Measurements from ENCODE around the gene HHAT.

HHAT gene

DNA sequence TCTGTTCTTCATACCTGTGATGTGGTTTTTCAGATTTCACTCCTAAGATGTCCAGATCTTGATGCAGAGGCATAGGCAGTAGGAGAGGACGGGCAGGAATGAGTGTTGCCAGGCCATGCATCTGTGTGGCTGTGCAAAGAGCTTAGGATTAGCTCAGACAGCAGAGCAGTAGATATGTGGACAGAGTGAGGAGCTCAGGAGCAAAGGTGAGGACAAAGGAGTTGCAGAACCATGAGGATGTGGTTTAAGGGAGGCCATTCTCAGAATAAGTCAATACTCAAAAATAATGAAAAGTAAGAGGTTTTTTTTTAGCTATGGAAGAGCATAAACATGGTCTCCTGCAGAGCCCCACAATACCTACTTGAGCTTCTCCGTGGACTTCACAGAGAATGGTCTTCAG is 158.3 kb downstream of the HHAT start:
- no peak for DNase-seq (ENCODE audit: low read depth)

DNA sequence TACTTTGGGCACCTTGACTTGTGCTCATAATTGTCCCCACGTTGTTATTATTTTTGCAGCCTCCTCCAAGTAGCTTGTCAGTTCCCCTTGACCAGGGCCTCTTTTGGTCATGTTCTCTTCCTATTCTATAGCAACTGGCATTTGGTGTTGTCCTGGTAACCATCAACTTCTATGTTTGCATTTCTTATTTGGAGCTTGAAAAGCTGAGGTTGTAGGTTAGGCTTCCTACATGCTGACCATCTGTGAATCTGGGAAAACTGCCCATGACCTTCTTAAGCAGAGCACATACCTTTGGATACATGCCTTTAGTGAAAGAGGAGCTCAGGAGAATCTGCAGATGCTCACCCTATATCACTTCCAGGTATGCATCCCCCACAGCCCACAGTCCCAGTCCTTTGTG is 160.8 kb downstream of the HHAT start:
- DNase-seq (ENCODE audit: low read depth) = no peak

DNA sequence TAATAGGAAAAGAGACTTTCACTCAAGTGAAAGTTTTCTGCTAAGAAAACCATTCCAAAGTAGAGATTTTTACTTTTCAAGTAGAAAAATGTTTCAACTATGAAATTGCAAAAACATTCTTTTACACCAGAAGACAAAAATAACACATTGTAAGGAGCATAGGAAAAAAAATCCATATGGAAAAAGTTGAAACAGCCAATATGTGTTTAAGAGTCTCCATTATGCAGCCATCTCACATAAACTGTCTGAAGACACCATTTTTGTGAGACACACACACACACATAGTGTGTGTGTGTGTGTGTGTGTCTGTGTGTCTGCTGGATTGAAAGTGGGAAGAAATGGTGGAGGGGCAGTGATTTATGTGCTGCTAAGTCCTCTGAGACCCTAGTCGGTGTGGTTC is 162.1 kb downstream of the HHAT start:
- DNase-seq (ENCODE audit: low read depth) = no peak

DNA sequence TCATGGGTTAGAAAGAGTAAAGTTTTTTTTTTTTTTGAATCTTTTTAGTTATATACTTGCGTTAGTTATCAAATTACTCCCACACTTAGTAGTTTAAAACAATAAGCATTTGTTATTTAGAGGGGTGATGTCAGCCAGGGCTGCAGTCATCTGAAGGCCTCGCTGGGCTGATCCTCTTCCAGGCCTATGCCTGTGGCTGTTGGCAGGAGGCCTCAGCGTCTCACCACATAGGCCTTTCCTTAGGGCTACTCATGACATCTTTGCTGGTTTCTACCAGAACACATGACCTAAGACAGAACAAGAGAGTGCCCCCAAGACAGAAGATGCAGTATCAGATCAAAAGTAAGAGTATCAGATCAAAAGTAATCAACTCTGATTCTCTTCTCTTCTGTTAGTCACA is 167.4 kb downstream of the HHAT start:
- peak; percentile 58 for DNase-seq (ENCODE audit: low read depth)

DNA sequence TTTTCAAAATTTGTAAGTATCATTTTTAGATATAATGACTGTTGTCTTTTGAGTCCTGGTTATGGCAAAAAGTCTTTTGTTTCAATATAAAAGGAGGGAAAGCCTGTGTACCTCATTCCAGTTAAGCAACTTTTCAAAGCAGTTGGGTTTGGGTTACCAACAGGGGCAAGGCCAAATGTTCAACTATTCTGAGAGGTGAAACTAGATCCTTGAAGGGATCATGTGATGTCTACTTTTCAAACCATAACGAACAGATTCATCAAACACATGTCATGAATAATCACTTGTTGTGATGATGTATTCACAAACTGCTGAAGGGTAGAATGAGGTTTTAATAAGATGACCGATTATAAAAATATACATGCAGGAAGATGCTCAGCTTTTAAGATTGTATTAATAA is 171.3 kb downstream of the HHAT start:
- no peak for DNase-seq (ENCODE audit: low read depth)

DNA sequence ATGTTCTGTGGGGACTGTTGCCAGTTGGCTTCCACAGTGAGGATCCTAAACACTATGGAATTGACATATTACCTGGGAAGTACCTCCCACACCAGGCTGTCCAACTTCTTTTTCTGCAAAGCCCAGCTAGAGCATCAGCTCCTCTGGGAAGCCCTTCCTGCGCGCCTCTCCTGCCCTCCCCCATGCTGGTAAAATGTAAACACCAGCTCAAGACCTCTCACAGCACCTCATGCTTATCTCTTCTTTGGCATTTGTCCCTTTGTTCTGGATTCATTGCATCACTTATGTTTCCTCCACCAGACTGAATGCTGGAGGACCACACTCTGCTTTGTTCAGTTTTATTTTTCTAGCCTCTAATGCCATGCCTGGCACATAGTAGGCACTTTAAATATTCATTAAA is 172.1 kb downstream of the HHAT start:
- no peak for DNase-seq (ENCODE audit: low read depth)

DNA sequence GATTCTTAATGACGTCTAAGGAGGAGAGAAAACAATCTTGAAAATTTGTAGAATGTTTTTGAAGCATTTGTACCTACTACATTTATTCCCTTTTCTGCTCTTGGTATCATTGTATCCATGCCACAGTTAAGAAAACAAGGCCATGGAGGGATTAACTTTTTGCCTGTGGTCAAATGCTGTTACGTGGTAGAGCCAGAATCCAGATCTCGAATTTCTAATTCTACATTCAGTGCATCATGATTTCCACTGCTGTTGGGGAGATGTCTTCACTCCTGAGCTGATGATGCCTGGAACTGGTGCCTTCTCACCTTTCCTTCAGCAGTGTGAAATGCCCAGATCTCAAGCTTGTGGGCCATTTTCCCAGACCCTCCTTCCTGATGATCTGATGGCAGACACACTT is 175.6 kb downstream of the HHAT start:
- no peak for DNase-seq (ENCODE audit: low read depth)

DNA sequence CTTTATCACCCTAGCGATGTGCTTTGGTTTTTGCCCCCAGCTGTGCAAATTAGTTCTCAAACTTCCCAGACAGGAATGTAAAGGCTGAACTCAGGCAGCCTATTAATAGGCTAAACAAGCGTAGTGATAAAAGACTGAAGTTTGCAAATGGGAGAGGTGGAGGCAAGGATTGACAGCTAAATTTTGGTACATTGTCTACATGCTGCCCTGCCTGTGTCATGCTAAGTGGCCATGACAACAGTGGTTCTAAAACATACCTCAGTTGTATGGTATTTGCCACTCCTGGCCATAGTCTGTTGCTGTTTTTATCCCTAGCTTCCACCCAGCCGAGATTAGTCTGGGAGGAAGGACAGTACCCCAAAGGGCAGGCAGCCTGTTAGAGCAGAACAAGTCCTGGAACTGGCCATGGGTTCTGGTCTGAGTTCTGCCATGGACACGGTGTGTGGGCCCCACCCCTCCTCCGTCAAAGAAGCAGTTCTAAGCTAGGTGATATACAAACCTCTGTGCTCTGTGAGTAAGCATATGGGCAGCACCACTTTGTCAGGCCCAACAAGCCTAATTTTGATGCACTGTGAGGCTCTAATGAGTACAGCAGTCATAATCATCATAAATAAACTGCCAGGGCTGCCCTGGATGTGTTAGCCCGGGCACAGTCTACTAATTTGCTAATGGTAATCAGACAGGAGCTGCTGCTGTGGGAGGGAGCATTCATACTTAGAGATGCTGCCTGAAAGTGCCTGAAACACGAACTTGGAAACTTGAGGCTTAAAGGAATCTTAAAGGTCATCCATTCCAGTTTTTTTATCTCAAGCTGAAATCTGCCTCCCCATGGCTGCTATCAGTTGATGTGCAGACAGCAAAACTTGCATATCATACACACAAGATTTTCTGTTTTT is 177.1 kb downstream of the HHAT start:
- DNase-seq (ENCODE audit: low read depth) = no peak

DNA sequence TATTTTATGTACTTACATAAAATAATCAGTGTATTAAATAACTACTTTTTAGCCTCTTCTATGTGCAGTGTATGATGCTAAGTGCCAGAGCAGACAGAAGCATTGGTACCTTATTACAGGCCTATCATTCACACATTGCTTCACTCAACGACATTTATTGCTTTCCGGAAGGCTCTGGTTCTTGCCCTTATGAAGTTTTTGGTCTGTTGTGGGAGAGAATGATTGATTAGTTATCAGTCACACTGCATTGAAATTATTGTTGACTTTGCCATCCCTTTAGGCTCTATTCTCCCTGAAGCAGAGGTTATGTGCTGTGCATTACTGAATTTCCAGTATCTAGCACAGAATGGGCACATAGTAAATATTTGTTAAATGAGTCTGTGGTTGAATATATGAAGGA is 178.0 kb downstream of the HHAT start:
- DNase-seq (ENCODE audit: low read depth) = no peak

DNA sequence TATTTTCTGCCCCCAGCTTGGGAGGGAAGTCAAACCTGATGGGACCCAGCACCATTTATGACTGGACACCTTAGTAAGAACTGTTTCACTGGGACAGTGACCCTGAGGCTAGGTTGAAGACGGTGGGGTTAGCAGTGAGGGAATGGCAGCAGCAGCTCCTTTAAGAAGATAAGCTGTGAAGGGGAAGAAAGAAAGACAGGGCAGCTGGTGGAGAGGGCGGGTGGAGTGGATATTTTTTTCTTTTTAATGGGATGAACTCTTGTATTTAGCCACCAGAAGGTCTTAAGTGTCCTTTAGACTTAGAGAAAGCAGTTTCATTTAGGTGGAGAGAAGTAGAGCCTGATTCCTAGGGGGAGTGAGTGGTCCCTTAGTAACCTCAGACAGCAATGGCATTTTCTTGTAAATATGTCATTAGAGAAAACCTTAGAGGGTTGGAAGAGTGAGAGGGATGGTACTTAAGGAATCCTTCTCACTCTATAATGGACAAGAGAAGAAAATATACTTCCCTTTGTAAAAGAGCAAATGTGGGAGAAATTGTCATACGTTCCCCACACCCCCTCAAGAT is 187.5 kb downstream of the HHAT start:
- no peak for DNase-seq (ENCODE audit: low read depth)

DNA sequence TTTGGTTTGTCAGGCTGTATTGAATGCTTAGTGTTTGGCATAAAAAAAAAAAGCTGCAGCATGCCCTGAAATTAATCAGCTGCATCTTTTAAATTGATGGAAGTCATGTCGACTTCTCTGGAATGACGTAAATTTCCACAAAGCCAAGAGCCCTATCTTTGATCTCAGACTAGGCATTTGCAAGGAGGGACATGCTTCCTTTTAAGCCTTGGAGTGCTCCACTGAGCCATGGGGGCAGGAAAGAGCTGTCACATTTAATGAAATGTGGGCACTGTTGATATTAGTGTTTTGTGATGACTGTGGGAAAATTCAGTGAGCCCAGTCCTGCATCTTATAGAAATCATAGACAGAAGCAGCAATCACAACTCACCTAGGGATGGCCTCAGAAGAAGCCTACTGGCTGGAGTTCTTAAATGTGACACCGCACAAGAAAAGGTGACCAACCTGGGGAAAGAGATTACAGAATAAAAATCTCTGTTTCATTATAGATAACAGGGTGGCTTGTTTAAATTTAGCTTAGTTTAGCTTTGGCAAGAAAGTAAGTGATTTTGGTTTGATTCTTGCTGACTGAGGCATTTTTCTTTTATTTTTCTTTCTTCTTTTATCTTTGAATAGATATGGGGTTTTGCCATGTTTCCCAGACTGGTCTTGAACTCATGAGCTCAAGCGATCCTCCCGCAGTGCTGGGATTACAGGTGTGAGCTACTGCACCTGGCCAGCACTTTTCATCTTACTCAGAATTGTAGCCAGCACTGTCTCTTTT is 188.2 kb downstream of the HHAT start:
- DNase-seq (ENCODE audit: low read depth) = no peak

DNA sequence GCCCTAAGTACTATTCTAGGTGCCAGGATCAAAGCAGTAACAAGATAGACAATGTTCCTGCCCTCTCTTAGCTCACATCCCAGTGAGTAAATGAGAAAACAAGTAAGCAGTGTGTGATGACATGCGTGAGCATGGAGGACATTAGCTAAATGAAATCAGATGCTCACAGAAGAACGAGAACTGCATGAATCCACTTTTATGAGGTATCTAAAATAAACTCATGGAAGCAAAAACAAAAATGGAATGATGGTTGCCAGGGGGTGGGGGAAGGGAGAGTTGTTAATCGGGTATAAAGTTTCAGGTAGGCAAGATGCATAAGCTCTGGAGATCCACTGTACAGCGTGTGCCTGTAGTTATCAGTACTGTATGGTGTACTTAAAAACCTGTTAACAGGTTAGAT is 195.1 kb downstream of the HHAT start:
- no peak for DNase-seq (ENCODE audit: low read depth)

DNA sequence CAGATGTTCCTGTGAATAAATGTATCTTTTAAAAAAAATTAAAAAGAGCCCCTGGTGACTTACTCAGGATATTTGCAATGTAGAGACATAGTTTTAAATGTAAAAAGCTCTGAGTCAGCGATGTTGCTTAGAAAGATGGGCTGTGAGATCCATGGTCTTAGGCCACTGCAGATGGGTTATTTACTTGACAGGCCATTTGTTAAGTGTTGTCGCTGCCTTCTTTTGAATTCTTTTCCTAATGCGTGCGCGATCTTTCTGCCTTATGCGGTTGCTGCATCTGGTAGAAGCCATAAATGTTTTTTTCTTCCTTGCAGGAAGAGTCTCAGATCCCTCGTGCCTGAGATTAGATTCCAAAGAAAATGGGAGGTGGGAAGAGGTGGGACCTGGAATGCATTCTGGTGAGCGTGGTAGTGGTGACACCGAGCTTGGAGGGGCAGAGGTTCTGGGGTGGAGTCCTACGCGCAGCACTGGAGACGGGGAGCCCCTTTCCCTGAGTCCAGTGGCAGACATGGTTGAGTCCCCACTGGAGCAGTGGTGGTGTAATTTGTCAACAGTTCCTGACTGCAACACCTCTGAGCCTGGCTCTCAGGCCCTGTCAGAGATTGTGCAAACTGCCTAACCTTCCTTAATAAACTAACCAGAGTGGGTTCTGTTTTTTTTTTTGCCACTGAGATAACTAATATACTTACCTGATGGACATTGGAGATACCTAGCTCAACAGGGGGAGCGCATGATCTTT is 197.2 kb downstream of the HHAT start:
- no peak for DNase-seq (ENCODE audit: low read depth)

DNA sequence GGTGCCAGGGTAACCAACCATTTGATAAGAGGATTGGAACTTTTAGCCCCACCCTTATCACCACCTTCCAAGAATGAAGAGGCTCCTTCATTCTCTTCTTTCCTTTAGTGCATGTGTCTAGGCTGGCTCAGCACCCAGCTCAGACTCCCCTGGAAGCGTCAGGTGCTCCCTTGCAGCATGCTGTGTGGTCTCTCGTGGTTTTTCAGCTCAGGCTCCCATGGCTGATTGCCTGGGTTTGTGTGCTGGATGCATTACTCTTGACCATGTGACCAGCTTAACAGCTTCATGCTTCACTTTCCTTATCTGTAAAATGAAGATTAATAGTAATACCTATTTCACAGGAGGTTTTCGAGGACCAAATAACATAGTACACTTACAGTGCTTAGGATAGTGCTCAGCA is 198.4 kb downstream of the HHAT start:
- DNase-seq (ENCODE audit: low read depth) = no peak

DNA sequence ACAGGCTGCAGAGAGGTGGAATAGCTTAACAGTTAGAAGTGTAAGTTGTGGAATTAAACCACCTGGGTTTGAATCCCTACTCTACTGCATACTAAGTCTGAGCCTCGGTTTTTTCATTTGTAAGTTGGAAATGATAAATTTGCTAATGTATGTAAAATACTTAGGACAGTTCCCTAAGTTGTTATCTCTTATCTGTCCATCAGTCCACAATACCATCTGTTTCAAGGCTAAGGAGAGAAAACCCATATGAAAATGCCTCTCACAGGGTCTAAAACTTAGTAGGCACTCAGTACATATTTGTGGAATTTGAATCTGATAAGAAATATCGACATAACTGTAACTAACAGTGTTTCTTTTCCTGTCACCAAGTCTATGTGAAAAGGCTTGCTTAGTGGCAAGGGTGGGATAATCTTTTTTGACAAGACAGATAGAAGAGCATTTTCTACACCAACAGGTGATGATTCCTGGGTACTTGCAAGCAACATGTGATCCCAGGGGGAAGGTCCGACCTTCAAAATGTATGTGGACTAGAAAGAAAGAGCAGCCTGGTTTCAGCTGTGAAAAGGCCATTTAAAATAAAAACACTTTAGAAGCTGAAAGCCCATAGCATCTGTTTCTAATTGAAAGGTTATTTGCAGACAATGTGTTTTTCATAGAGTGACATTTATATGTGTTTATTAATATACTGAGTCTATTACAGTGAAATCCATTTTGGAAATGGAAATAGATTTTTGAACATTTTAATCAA is 202.9 kb downstream of the HHAT start:
- no peak for DNase-seq (ENCODE audit: low read depth)

DNA sequence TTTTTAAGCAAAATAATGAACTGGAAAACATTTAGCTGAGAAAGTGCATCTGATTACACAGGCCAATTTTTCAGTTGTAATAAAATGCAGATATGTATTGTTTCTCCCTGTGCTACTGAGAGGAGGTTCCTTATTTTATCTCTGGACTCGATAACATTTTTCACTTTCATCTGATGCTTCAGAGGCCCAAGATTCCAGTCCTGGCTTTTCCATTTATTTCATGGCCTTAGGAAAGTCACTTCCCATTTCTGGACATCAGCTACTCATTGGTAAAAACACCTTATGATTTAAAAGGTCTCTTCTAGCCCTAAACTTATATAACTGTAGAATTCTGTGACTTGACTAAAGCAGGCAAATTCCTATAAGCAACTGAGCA is 203.5 kb downstream of the HHAT start:
- no peak for DNase-seq (ENCODE audit: low read depth)

DNA sequence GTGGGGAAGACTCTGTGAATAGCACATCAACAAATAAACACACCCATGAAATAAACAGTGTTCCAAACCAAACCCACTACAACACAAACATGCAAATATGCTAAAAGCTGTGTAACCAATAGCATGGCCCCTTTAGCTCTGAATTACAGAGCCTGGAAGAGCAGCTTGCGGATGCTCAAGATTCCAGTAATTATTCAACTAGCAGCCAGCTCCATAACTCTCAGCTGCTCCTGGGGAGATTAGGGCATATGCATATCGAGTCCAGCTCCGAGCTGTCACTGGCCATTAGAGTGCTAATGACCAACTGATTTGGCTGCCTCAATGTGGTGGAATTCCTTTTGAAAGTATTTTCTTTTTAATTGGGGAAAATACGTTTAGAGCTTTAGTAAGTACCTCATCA is 207.1 kb downstream of the HHAT start:
- DNase-seq (ENCODE audit: low read depth) = no peak

DNA sequence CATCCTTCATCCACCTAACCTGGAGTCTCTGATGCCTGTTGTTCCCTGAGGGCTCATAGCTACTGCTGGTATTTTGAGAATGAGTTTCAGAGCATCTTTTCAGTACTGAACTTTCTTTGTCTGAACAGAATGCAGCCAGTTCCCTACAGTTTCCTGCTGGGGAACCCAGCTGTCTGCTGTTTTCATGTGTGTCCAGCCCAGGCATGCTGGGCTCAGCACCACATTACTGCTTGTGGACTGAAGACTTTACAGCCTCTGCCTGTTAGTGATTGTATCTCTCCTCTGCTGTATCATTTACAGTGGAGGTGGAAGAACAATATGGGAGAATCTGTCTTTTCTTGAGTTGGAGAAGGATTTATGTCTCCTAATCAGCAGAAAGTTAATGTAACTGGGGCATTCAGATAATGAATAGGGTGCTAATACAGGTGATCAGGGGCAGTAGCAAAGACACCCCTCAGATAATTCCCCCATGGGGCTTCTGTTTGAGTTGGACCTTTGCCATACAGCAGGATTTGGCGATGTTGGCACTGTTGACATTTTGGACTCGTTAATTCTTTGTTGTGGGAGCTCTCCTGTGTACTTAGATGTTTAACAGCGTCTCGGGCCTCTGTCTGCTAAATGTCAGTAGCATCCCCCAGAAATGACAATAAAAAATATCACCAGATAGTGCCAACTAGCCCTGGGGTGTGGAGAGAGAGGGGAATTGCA is 207.7 kb downstream of the HHAT start:
- DNase-seq (ENCODE audit: low read depth) = no peak

DNA sequence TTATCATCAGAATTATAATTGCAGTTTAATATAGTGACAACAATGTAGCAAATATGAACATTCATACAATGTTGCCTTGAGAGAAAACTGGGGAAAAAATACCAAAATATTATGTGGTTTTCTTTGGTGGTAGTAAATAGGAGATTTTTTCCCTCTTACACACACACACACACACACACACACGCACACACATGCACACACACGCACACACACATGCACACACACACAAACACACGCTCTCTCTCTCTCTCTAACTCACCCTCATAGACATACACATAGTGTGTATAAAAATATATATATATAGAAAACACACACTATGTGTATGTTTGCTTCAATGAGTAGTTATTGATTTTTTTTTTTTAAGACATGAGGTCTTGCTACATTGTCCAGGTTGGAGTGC is 211.6 kb downstream of the HHAT start:
- no peak for DNase-seq (ENCODE audit: low read depth)

DNA sequence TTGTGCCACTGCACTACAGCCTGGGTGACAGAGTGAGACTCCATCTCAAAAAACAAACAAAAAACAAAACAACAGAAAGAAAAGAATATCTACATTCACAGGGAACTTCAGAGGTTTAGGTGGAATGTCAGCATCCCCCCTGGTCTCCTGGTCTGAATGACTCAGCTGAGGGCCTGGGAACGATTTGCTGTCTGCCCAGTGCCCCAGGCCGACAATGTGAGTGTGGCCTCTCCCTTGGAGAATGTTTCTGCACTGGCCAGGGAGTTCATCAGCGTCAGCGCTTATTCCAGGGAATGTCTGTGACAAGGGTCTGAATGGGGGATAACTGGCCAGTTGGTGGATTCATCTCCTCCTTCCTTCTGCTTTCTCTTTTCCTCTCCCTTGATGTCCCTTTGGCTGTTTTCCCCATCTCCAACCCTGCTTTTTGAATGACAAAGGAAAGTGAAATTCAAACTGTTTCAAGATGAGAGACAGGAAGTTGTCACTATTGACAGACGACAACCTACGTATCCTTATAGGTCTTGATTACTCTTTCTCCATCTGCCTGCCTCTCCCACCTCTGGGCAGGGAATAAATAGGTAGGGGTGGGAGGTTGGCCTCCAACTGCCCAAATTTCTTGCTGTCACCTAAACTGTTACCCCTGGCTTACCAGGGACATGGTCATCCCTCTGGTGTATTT is 213.1 kb downstream of the HHAT start:
- DNase-seq (ENCODE audit: low read depth) = no peak

DNA sequence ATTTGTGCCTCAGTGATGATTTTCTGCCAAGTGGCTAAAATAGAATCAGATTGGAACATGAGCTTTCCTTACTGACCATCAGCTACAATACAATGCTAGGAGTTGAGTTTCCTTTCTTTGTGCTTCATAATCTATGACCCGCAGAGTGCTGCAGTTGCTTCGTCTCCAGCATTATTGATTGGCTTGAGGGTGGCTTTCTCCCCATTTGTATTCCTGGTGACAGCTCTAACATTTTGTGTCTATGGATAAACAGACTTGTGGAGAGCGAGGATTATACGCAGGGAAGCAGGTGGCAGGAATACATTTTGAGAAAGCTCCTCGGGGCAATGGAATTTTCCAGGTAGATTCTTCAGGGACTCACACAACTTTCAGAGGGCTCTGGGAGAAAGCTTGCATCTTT is 223.2 kb downstream of the HHAT start:
- no peak for DNase-seq (ENCODE audit: low read depth)
